NCI-H1417 treated with DMSO at 0.1 percent for 48 hours (cell line): Measurements from ENCODE around the gene MRPL14.
"Not testable (repeated sequence)": the region's sequence is repeated elsewhere in the genome, so short reads cannot be mapped to it uniquely, and the experiment has no call there.

Source experiments
- DNase-seq: peaks from one replicate; lab custom pipeline; 2025; lab: John Stamatoyannopoulos, UW

The MRPL14 gene

DNA sequence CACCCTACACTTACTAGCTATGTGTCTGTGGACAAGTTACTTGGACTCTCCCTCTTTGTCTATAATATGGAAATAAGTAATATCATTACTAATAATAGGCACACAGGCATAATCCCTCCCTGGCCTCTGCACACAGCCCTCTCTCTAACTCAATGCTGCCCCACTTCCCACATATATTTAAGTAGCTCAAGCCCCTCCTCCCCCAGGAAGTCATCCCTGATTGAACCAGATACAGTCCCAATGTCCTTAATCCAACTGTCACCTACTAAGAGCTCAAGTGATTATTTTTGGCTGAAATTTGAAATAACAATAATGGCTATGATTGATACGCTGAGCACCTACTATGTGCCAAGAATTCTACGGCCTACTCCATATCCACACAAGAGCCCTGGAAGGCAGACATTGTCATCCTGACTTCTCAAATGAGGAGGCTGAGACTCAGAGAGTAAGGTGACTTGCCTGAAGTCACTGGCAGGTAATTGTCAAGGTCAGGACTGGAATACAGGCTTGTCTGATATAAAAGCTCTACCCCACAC is 29.4 kb downstream of the MRPL14 start:
- no peak for DNase-seq

DNA sequence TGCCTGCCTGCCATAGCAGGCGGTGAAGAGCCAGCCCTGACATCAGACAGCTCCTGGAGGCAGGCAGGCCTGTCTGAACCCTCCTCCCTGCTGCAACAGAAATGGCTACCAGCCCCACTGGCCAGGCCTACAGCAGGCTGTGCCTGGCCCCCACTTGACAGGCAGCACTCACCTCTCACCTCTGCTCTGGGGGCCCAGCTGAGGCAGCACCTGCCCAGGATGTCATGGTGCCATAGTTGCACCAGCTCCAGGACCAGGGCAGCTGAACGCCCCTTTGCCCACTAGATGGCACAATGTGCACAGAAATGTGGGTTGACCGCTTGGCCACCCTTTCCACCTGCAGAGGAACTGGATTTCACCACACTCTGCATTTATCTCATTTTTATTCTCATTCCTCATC is 30.6 kb downstream of the MRPL14 start:
- no peak for DNase-seq

GRCh38 chr6:44095243-44095623 is 32.0 kb downstream of the MRPL14 start:
- DNase-seq = not testable (repeated sequence)

DNA sequence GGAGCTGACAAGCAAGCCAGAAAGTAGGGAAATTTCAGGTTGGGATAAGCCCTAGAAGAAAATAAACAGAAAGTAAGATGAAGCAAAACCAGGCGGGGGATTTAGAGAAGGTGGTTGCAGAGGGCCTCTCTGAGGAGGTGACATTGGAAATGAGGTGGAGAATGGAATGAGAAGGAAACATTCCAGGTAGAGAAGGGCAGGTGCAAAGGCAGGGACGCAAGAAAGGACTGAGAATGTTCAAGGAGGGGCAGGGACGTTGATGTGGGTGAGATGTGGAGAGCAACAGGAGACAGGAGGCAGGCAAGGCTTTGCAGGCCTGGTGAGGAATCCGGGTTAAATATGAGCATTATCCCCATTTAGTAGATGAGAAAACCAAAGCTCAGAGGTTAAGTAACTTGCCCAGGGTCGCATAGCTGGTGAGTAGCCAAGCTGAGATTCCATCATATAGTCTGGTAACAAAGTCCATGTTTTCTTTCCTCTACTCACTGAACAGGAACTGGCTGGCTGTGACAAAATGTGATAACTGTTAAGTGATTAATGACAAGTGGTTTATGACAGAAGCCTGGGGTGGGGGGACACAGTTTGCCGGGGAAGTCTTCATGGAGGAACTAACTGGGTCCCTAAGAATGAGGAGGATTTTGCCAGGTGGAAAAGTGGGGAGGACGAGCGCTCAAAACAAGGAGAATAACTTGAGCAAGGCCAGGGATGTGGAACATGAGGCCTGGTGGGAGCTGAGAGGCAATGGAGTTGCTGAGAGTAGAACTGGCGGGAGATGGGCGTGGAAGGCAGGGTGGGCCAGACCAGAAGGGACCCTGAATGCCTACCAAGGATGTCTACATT is 32.6 kb downstream of the MRPL14 start:
- DNase-seq = no peak

DNA sequence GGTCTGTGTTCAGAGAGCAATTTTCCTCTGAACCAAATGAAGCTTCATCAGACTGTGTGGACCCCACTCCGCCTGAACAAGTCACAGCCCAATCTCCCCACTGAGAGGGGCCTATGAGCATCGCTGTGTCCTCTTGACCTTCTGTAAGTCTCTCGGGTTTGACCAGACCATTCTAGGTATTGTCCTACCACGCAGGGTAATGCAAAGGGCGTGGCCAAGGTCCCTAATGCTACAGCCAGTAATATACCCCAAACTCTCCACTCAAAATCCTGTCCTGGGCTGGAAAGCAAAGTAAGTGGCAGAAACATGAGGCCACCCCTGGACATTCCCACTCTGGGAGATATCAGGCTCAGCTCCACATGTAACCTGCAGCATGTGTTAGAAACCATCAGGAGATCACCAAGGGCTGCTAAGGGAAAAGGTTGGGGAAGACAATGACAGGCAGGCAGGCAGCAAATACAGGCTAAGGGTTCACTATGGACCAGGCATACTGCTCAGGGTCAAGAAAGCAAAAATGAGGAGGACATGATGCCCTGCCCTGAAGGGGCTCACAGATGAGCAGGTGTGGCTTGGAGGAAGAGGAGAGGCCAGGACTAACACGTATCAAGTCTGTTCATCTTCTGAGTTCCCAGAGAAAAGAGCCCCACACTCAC is 33.4 kb downstream of the MRPL14 start:
- no peak for DNase-seq

DNA sequence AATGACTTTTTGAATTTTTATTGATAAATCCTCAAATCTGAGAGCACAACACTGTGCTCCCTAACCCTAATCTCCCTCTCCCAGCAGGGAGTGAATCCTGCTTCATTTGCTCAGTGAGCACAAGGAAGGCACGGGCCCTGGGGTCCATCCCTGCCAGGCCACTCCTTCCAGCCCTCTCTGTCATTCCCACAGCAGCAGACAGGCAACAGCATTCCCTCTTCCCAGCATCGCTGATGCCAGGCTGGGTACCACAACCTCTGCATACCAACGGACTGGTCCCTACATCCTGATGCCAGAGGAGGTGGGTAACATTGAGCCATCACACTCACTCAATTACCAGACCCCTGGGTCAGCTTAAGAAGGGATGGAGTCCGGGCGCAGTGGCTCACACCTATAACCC is 34.2 kb downstream of the MRPL14 start:
- DNase-seq = no peak

- no peak for DNase-seq
Observed at GRCh38 chr6:44091981-44092884, 35.0 kb downstream of the MRPL14 start.

DNA sequence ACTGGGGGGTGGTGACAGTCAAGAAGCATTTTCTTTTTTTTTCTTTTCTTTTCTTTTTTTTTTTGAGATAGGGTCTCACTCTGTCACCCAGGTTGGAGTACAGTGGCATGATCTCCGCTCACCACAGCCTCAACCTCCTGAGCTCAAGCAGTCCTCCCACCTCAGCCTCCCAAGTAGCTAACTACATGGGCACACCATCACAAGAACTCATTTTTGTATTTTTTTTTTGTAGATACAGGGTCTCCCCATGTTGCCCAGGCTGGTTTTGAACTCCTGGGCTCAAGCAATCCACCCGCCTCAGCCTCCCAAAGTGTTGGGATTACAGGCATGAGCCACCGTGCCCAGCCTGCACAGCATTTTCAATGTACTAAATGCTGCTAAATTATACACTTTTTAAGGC is 35.9 kb downstream of the MRPL14 start:
- not testable (repeated sequence) for DNase-seq

DNA sequence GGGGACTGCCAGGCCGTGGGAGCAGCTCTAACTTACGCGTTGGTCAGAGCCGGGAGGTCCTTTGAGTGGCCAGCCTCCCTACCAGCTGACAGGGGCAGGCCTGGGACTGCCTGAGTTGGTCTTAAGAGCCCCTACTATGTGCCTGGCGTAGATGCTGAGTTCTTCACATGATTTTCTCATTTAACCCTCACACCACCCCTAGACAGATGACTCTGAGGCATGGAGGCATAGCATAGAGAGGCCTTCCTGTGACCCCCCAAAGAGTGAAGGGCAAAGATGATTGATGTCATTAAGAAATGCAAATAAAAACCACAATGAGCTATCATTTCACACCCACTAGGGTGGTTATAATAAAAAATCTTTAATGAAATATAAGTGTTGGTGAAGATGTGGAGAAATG is 36.8 kb downstream of the MRPL14 start:
- no peak for DNase-seq

DNA sequence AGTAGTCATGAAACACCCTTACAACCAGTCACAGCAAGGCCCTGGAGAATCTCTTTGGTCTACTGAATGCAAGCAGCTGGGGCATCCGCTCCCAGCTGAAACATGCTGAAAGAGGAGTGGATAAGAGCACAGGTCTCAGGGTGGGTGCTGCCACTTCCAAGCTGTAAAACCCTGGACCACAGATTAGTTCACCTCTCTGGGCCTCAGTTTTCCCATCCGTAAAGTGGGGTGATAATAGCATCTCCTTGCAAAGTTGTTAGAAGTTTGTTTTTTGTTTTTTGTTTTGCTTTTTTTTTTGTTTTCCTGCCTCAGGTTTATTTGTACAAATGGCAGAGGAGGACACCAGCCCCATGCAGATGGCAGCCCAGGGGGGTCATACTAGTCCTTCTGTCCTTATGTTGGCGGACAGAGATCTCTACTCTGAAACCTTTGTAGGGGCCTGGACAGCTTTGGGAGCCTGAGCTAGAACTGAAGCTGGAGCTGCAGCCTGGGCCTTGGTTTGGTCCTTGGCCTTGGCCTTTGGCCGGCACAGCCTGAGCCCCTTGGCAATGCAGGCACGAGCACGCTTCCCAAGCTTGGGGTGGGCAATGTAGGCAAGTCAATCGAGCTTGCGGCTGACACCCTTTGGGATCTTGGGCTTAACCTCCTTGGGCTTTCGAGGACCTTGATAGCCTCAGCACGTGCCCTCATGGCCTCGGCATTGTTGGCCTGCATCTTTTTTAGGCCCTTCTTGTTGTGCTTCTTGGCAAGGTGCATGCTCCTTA is 38.2 kb downstream of the MRPL14 start:
- no peak for DNase-seq

- no peak for DNase-seq
Observed at GRCh38 chr6:44087623-44088022, 39.6 kb downstream of the MRPL14 start.

DNA sequence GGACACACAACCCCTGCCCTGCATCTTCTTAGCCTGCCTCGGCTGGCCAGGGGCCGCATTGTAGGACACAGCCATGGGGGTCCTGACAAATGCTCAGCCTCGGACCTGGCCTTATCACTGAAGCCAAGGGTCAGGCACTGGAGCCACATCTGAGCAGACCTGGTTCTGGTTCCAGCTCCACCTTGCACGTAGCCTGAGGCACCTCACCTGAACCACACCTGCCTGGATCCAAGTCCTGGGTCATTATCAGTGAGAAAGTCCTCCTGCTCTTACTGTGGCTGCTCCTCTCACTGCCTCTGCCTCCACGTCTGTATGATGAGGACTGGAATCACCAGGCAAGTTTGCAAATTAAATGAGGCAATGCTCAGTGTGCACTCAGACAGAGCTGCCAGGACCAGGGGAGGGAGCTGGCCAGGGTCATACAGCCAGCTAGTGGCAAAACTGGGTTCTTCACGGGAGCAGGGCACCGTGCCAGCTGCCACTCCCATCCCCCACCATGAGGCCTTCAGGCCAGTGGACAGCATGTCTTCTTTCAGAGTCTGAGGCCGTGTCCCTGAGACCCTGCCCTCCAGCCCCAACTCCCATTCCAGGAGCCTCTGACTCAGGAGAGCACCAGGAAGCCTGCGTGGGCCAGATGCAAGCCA is 40.2 kb downstream of the MRPL14 start:
- no peak for DNase-seq

DNA sequence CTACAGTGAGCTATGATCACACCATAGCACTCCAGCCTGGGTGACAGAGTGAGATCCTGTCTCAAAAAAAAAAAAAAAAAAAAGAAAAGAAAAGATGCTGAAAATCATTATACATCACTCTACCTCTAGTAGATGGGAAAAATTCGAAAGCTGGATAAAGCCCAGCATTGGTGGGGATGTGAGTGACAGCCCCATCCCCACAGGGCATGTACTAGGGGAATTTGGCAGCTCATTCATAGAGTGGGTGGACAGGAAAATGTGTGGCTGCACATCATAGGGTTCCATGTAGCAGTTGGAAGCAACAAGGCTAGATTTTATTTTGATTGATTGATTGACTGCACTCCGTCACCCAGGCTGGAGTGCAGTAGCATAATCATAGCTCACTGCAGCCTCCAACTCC is 42.0 kb downstream of the MRPL14 start:
- DNase-seq = no peak

- no peak for DNase-seq
Observed at GRCh38 chr6:44084231-44085014, 42.8 kb downstream of the MRPL14 start.

DNA sequence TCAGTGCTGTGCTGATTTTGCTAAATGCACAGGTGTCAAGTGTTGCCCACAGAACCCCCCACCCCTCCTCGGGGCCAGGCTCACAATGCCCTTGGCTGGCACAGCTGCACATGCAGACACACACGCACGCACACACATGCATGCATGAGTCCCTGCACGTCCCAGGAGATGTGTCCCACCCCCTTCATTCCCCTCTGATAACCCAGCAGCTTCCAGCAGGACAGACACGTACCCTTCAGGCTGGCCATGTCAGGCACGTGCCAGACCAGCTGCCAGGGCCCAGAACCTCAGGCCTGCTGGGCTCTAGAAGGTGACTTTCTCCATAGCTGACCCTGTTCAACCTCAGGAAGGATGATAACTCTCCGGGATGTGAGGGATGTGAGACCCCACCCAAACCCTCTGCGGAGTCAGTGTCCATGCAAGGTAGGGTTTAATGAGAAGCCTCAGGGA is 44.4 kb downstream of the MRPL14 start:
- no peak for DNase-seq

DNA sequence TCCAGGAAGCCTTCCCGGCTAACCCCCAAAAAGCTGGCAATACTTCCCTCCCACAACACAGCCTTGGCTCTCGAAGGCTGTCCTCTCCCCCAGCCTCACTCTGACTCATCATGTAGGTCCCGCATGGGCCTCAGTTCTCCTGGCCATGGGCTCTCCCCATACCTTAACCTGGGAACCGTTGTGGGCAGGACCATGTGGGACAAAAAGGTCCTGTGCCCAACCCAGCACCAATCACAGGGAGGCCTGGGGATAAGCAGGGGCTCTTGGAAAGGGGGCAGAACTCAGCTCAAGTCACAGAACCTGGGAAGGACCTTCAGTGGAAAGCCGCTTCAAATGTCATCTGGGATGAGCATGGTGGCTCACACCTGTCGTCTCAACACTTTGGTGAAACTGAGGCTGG is 45.5 kb downstream of the MRPL14 start:
- DNase-seq = no peak

- DNase-seq = no peak
Observed at GRCh38 chr6:44080561-44081521, 46.4 kb downstream of the MRPL14 start.

DNA sequence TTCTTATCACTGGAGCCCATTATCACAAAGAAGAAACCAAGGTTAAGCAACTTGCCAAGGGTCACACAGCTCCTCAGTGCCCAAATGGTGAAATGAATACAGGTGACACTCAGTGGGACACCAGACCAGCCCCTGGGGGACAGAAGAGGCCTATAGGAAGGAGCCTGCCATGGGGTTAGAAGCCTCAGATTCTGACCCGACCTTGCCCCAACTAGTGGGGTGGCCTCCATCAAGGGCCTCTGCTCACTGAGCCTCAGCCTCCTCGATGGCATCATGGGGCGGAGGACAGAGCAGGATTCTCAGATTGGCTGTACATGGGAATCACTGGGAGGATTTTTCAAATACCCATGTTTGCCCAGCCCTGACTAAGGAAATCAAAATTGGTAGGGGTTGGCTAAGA is 47.6 kb downstream of the MRPL14 start:
- DNase-seq = no peak
